Uterus (tissue), 4 donors: ENCODE measurements around the gene ZNF487. TPM values are rescaled to one million over a fixed set of nuclear protein-coding genes. Genes with fewer than 3 reads are reported as not detected.

ENCODE experiments used
- DNase-seq, 2 donors: peaks; one replicate each; pipeline ENCODE4 v3.0.0-alpha.2; 2019 to 2020
- H3K27ac ChIP-seq, 2 donors: fragments of 200-600 bp; sonication (generic); 1 replicate in 1 of 2; 2 replicates in 1 of 2; pipeline ENCODE4 v1.5.1; 2016 to 2018
- H3K27me3 ChIP-seq, 2 donors: fragments of 200-600 bp; sonication (generic); one replicate each; pipeline ENCODE4 v1.5.1; 2018 to 2019; ENCODE audit warnings: control low read depth in 1 of 2
- H3K36me3 ChIP-seq, 2 donors: fragments of 200-600 bp; sonication (generic); one replicate each; pipeline ENCODE4 v1.5.1; 2019; ENCODE audit warnings: control low read depth in 1 of 2
- H3K4me1 ChIP-seq, 2 donors: fragments of 200-600 bp; sonication (generic); one replicate each; pipeline ENCODE4 v1.5.1; 2018 to 2019; ENCODE audit warnings: control low read depth in 1 of 2
- H3K4me3 ChIP-seq, 2 donors: fragments of 200-600 bp; sonication (generic); 1 replicate in 1 of 2; 2 replicates in 1 of 2; pipeline ENCODE4 v1.5.1; 2018 to 2019; ENCODE audit warnings: mild to moderate bottlenecking in 1 of 2
- H3K9me3 ChIP-seq, 2 donors: fragments of 200-600 bp; sonication (generic); one replicate each; pipeline ENCODE4 v1.5.1; 2019; ENCODE audit warnings: control low read depth in 1 of 2
- POLR2A ChIP-seq, 2 donors: fragments of 450-650 bp; IDR thresholded peaks; one replicate each; pipeline ENCODE4 v1.6.1; 2016; ENCODE audit warnings: antibody characterized with exemption in 2 of 2, mild to moderate bottlenecking in 1 of 2, moderate library complexity in 1 of 2
- intact Hi-C: fragments of 100-400 bp; cut with DNase I; formaldehyde crosslinking; loops from one replicate; pipeline ENCODE4 v1.15.1; 2023; ENCODE audit warnings: low total_unique reads
- total RNA-seq, 4 donors: library from RNA; depleted of rRNA in 3 of 4; stranded (reverse); fragments of >200 nt in 3 of 4; gene quantifications; one replicate each; pipeline versions ENCODE4 v1.1.0 to v1.2.4, GENCODE V29; 2014 to 2023
- TF ChIP-seq, protein P1 (sequence below), 4 experiments: fragments of 200-600 bp in 2 of 4; fragments of 450-650 bp in 2 of 4; sonication (generic) in 2 of 4; IDR thresholded peaks; one replicate each; pipeline ENCODE4 v1.5.1; 2016 to 2019; ENCODE audit warnings: antibody characterized with exemption in 4 of 4, mild to moderate bottlenecking in 2 of 4, moderate library complexity in 1 of 4
- donor health status: DM: yes; HTN: yes; CAD: no.

The ZNF487 gene
- total RNA-seq, 4 donors from 2014 or later, result 15.0 to 22.8 (median 17.8) TPM

DNA sequence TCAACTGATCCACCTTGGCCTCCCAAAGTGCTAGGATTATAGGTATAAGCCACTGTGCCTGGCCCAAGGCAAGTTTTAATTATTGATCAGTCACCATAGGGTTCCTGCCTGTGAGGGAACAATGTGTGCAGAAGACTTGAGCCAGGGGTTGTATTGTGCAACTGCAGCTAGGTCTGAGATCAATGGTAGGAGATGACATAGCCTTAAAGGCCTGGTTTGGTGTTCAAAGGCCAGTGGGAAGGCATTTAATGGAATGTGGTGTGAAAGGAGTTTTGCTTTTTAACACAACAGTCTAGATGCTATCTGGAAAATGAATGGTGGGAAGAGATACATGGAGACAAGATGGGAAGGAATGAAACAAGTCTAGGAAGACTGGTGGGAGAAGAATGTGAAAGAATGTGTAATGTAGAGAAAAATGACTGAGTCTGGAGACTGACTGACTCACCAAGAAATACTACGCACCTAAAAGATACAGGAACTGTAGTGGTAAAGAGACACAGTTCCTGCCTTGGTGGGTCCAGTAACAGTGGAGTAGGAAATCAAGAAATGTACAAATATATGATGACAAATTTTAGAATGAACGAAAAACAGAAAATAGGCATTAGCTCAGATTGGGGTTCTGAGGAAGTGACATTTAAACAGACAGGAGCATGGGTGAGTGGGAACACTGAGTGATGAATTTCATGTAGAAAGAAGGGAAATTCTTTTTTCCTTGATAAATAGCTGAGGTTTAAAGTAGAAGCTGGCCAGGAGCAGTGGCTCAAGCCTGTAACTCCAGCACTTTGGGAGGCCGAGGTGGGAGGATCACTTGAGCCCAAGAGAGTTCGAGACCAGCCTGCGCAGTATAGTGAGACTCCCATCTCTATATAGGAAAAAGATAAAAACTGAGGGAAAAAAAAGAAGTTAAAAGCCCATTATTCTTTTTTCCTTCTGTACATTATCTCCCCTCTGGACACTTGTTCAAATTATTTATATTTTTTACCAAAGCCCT is 37.3 kb upstream of the ZNF487 start:
- no peak for DNase-seq
- Histone ChIP-seq H3K36me3 (no peaks in the 10 kb centered on the region), H3K9me3 (no peaks in the 10 kb centered on the region), H3K27ac (no peak overlapping the region), H3K4me3 (no peak overlapping the region), H3K27me3 (no peaks in the 10 kb centered on the region), H3K4me1 (peaks cover 9 to 12% of the 10 kb centered on the region in 2 donors)
- intact Hi-C loops, result no loop called here
- TF ChIP-seq, protein P1, sequence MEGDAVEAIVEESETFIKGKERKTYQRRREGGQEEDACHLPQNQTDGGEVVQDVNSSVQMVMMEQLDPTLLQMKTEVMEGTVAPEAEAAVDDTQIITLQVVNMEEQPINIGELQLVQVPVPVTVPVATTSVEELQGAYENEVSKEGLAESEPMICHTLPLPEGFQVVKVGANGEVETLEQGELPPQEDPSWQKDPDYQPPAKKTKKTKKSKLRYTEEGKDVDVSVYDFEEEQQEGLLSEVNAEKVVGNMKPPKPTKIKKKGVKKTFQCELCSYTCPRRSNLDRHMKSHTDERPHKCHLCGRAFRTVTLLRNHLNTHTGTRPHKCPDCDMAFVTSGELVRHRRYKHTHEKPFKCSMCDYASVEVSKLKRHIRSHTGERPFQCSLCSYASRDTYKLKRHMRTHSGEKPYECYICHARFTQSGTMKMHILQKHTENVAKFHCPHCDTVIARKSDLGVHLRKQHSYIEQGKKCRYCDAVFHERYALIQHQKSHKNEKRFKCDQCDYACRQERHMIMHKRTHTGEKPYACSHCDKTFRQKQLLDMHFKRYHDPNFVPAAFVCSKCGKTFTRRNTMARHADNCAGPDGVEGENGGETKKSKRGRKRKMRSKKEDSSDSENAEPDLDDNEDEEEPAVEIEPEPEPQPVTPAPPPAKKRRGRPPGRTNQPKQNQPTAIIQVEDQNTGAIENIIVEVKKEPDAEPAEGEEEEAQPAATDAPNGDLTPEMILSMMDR (IDR thresholded peaks at IDR 0.05), result no peak
- no peak for TF ChIP-seq POLR2A (IDR thresholded peaks at IDR 0.05)

DNA sequence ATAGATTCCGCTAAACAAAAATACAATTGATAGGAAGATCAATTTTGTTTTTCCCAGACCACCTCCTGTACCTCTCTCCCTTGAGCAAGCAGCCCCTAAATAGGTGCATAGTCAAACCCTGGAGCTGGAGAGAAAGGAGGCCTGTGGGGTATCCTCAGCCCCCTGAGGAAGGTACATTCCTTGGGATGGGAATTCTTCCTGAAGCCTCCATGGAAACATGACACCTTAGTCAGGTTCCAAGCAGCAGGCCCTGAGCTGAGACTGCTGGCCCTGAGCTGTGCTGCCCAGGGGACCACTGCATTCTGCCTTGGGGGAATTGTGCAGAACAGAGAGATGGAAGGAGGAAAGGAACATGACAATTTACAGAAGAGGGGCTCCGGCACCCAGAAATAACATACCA is 35.3 kb upstream of the ZNF487 start:
- no peak for DNase-seq
- H3K36me3 ChIP-seq, result no peaks in the 10 kb centered on the region
- H3K4me3 ChIP-seq, result no peak overlapping the region
- H3K27me3 ChIP-seq, result no peaks in the 10 kb centered on the region
- H3K4me1 ChIP-seq, result peaks cover 6 to 11% of the 10 kb centered on the region in 2 donors
- no peak overlapping the region for H3K27ac ChIP-seq
- H3K9me3 ChIP-seq, result no peaks in the 10 kb centered on the region
- no peak for TF ChIP-seq POLR2A (IDR thresholded peaks at IDR 0.05)
- TF ChIP-seq, protein P1 (IDR thresholded peaks at IDR 0.05), result no peak
- intact Hi-C loops, result no loop called here

DNA sequence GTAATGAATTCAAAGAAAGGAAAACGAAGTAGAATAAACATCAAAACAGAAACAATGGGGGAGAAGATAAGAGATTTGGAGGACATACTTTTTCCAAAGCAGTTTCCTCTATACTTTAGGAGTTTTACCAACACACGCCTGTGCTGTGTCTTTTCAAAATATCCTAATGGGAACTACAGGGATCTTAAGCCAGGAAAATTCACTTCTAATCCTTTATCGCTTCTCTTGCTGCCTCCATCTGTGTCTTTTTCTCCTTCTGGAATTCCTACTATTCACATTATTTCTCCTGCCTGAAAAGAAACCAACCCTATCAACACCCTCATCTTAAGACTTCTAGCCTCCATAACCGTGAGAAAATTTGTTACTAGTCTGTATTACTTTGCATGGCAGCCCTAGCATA is 34.7 kb upstream of the ZNF487 start:
- TF ChIP-seq POLR2A (IDR thresholded peaks at IDR 0.05), result no peak
- TF ChIP-seq, protein P1 (IDR thresholded peaks at IDR 0.05), result no peak

DNA sequence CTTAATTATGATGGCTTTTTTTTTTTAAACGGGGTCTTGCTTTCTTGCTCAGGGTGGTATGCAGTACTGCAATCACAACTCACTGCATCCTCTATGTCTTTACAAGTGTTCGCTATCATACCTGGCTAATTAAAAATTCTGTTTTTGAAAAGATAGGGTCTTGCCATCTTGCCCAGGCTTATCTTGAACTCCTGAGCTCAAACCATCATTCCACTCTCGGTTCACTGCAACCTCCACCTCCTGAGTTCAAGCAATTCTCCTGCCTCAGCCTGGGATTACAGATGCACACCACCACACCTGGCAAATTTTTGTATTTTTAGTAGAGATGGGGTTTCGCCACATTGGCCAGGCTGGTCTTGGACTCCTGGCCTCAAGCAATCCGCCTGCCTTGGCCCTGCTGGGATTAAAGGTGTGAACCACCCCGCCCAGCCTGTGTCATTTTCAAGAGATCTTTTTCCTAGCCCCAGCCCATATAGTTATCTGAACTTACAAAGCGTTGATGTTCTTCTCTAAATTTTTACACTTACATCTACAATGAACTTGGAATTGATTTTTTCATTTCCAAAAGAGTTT is 33.9 kb upstream of the ZNF487 start:
- intact Hi-C loops, result no loop called here
- no peaks in the 10 kb centered on the region for H3K27me3 ChIP-seq
- peaks cover 6 to 11% of the 10 kb centered on the region in 2 donors for H3K4me1 ChIP-seq
- TF ChIP-seq POLR2A (IDR thresholded peaks at IDR 0.05), result no peak
- TF ChIP-seq, protein P1 (IDR thresholded peaks at IDR 0.05), result no peak
- H3K4me3 ChIP-seq, result no peak overlapping the region
- no peaks in the 10 kb centered on the region for H3K9me3 ChIP-seq
- H3K27ac ChIP-seq, result no peak overlapping the region
- no peaks in the 10 kb centered on the region for H3K36me3 ChIP-seq
- DNase-seq, result no peak

More for the DNA sequence above, 34.7 kb upstream of the ZNF487 start:
- H3K36me3 ChIP-seq, result no peaks in the 10 kb centered on the region
- DNase-seq, result no peak
- H3K27me3 ChIP-seq, result no peaks in the 10 kb centered on the region
- no peak overlapping the region for H3K4me3 ChIP-seq
- intact Hi-C loops, result no loop called here
- no peak overlapping the region for H3K27ac ChIP-seq
- peaks cover 6 to 11% of the 10 kb centered on the region in 2 donors for H3K4me1 ChIP-seq
- no peaks in the 10 kb centered on the region for H3K9me3 ChIP-seq
